ENCODE results near the gene SYNC.
"Not testable (repeated sequence)": the region's sequence is repeated elsewhere in the genome, so short reads cannot be mapped to it uniquely, and the experiment has no call there.

The SYNC gene

DNA sequence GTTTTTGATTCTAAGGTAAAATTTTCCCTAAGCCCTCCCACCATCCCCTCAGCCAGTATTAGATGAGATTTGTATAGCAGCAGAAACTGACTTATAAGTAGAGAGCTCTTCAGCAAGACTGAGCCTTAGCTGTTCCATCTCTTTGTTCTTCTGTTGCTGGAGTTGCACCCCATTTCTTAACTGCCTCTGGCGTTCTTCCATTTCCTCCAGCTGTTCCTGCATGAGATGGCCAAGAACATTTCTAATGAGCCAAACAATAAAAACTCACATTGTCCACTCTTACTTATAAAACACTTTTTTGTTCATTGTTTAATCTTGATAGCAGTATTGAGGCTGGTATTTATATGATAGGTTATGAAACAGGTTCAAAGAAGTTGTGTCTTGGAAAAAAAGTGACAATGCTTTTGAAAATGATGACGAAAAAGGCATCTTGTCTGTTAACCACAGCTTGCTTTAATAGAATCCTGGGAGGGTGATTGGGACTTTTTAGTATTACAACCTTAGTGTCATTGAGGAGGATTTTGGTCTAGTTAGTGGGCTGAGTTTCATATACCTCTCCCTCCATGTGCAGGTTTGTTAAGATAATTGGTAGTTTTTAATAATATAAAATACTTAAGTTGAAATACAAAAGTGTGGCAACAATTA is 18.3 kb downstream of the SYNC start:
- H3K4me3 Mint-ChIP-seq, result no peak overlapping the region
- peaks cover 80% of the 10 kb centered on the region for H3K36me3 Mint-ChIP-seq
- DNase-seq (ENCODE audit: low spot score in 2 of 2) (no peak), ATAC-seq (no peak)
- H3K4me1 Mint-ChIP-seq, result peaks cover 6% of the 10 kb centered on the region
- peak overlapping the region; percentile 73 for H3K27ac Mint-ChIP-seq
- no peaks in the 10 kb centered on the region for H3K9me3 Mint-ChIP-seq

DNA sequence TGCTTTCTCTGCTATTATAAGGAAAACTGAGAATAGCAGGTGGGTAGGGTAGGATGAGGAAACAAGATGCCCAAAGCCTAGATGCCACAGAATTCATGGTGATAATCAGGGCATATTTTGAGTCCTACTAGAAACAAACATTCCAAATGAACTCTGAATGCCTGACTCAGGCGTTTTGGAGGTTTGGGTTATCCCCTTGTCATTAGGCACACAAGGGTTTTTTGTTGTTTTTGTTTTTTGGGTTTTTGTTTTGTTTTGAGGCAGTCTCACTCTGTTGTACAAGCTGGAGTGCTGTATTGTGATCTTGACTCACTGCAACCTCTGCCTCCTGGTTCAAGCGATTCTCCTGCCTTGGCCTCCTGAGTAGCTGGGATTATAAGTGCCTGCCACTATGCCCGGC is 19.2 kb downstream of the SYNC start:
- Mint-ChIP-seq H3K4me3 (no peak overlapping the region), H3K36me3 (peaks cover 89% of the 10 kb centered on the region), H3K9me3 (no peaks in the 10 kb centered on the region), H3K4me1 (peaks cover 6% of the 10 kb centered on the region), H3K27ac (peak overlapping the region; percentile 73)
- DNase-seq (ENCODE audit: low spot score in 2 of 2), result no peak
- ATAC-seq, result no peak

DNA sequence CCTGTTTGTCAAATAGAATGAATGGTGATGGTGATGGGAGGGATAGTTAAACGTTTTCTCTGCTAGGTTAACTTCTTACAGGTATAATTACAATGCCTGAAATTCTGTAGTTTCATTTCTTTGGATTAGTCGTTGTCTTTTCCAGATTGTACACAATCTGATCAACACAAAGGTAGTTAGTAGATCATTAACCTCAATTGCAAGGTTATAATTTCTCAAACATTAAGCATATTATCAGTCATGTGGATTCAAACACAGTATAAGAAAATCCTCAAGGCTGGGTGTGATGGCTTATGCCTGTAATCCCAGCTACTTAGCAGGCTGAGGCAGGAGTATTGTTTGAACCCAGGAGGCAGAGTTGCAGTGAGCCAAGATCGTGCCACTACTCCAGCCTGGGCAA is 20.6 kb downstream of the SYNC start:
- DNase-seq (ENCODE audit: low spot score in 2 of 2) (no peak), ATAC-seq (no peak)
- peaks cover 6% of the 10 kb centered on the region for H3K4me1 Mint-ChIP-seq
- H3K27ac Mint-ChIP-seq, result no peak overlapping the region
- no peaks in the 10 kb centered on the region for H3K9me3 Mint-ChIP-seq
- no peak overlapping the region for H3K4me3 Mint-ChIP-seq
- peaks cover 100% of the 10 kb centered on the region for H3K36me3 Mint-ChIP-seq

DNA sequence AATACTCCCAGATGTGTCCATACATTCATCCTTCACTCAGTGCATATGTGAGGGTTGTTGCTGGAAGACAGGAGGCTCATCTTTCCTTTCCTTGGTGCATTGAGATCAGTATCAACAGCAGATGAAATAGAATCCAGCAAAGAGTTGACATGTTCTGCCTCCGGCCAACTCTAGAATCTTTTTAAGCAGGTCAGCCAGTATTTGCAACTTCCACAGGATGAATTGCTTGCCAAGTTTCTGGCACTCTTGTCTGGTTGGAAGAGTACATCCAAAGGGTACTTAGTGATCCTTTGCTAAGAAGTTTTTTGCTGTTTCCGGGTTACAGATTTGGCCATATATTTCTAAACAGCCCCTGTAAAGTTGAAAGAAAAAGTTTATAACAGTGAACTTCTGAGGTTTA is 21.1 kb downstream of the SYNC start:
- Mint-ChIP-seq H3K36me3 (peaks cover 100% of the 10 kb centered on the region), H3K4me3 (no peak overlapping the region), H3K4me1 (peaks cover 6% of the 10 kb centered on the region), H3K27ac (no peak overlapping the region), H3K9me3 (no peaks in the 10 kb centered on the region)
- DNase-seq (ENCODE audit: low spot score in 2 of 2), result no peak
- no peak for ATAC-seq

DNA sequence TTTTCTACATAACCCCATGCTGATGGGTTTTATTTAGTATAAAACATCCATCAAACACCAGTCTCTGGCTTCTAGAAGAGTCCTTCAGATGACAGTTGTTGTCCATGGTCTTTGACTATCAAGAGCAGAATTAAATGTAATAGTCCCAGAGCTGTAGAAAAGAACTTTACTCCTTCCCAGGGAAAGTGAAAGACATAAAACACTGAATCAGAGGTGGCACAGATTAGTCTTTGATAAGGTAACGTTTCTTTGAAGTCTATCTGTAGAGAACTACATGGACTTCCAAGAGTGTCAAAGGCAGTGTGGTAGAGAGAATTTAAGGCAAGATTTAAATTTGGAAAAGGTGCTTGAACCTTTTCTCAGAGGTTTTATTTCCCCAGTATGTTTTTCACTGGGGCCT is 21.9 kb downstream of the SYNC start:
- peaks cover 6% of the 10 kb centered on the region for H3K4me1 Mint-ChIP-seq
- no peak overlapping the region for H3K4me3 Mint-ChIP-seq
- DNase-seq (ENCODE audit: low spot score in 2 of 2) (no peak), ATAC-seq (no peak)
- no peaks in the 10 kb centered on the region for H3K9me3 Mint-ChIP-seq
- peaks cover 100% of the 10 kb centered on the region for H3K36me3 Mint-ChIP-seq
- H3K27ac Mint-ChIP-seq, result no peak overlapping the region

DNA sequence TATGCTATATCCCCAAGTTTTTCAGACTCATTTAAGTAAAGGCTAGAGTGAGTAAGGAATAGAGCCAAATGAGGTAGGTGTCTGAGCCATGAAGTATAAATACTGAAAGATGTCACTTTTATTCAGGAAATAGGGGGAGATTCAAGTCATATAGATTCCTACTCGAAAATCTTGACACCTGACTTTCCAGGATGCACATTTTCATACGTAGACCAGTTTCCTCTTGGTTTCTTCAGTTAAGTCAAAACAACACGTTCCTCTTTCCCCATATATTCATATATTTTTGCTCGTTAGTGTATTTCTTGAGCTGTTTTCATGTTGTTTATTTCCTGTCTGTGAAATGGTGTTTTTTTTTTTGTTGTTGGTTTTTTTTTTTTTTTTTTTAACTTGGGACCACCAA is 22.6 kb downstream of the SYNC start:
- not testable (repeated sequence) for H3K27ac Mint-ChIP-seq; H3K4me1 Mint-ChIP-seq; ATAC-seq; H3K9me3 Mint-ChIP-seq; DNase-seq (ENCODE audit: low spot score in 2 of 2); H3K4me3 Mint-ChIP-seq
- H3K36me3 Mint-ChIP-seq, result peaks cover 100% of the 10 kb centered on the region

DNA sequence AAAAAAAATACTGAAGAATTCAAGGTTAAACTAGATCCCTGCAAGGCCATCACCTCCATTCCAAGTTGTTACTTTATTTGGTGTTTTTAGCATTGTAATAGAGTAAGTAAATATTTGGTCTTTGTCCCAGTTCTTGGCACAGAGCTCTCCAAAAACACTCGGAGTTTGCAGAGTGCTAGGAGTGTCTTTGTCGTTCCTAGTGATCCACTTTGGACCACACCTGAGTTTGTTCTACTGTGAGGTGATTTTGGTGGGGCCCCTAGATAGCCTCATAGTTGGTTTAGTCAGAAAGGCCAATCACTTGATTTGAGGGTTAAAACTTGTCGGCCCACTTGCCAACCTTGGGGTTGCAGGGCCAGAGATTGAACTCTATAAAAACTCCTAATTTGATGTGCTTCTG is 25.6 kb downstream of the SYNC start:
- H3K36me3 Mint-ChIP-seq, result peaks cover 100% of the 10 kb centered on the region

DNA sequence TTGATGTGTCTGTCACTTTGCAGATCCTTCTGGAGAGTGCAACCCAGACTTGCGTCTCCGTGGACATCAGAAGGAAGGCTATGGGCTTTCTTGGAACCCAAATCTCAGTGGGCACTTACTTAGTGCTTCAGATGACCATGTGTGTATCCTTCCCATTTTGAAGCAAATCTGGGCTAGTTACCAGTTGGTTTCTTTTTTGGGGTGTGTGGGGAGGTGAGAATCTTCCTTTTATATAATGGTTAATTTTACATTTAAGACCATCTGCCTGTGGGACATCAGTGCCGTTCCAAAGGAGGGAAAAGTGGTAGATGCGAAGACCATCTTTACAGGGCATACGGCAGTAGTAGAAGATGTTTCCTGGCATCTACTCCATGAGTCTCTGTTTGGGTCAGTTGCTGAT is 33.9 kb downstream of the SYNC start:
- H3K36me3 Mint-ChIP-seq, result peaks cover 100% of the 10 kb centered on the region
- not testable (repeated sequence) for DNase-seq (ENCODE audit: low spot score in 2 of 2); H3K27ac Mint-ChIP-seq

More for the DNA sequence above, 25.6 kb downstream of the SYNC start:
- ATAC-seq, result no peak
- no peak overlapping the region for H3K27ac Mint-ChIP-seq
- no peaks in the 10 kb centered on the region for H3K4me1 Mint-ChIP-seq
- H3K9me3 Mint-ChIP-seq, result no peaks in the 10 kb centered on the region
- DNase-seq (ENCODE audit: low spot score in 2 of 2), result no peak
- no peak overlapping the region for H3K4me3 Mint-ChIP-seq

DNA sequence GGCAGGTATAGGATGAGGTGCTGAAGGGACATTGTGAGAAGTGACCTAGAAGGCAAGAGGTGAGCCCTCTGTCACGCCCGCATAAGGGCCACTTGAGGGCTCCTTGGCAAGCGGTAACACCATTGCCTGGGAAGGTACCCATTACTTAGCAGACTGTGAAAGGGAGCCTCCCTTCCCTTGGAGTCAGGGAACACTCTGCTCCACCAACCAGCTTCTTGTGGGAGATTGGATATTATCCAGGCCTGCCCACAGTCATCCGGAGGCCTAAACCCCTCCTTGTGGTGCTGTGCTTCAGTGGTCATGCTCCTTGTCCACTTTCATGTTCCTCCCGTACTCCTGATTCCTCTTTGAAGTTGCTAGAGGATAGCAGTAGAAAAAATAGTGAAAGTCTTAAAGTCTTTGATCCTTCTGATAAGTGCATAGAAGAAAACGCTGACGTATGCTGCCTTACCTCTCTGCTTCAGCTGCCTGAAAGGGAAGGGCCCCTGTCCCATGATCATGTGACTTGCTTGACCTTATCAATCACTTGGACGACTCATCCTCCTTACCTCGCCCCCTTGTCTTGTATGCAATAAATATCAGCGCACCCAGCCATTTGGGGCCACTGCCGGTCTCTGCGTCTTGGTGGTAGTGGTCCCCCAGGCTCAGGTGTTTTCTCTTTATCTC is 35.5 kb downstream of the SYNC start:
- DNase-seq (ENCODE audit: low spot score in 2 of 2) (no peak), ATAC-seq (no peak)
- H3K4me3 Mint-ChIP-seq, result no peak overlapping the region
- H3K36me3 Mint-ChIP-seq, result peaks cover 100% of the 10 kb centered on the region
- no peaks in the 10 kb centered on the region for H3K9me3 Mint-ChIP-seq
- peak overlapping the region; percentile 9 for H3K27ac Mint-ChIP-seq
- H3K4me1 Mint-ChIP-seq, result peaks cover 12% of the 10 kb centered on the region

More for the DNA sequence above, 33.9 kb downstream of the SYNC start:
- H3K9me3 Mint-ChIP-seq, H3K4me3 Mint-ChIP-seq, ATAC-seq: not testable (repeated sequence)
- peaks cover 12% of the 10 kb centered on the region for H3K4me1 Mint-ChIP-seq

DNA sequence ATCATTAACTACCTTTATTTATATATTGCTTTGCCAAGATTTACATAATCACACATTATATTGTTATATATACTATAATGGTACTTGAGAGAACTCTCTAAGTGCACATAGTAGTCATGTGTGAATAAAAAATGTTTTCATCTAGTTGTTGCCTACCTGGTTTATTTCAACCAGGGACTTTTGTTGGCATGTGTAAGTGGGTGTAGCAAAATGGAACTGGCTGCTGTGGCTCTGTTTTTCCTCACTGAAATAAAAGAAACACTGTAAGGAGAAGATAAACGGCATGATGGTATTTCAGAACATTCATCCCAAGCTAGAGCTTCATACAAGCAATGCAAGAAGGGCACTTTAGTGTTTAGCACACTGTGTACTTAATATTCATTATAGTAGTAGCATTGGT is 36.7 kb downstream of the SYNC start:
- H3K9me3 Mint-ChIP-seq, result no peaks in the 10 kb centered on the region
- peaks cover 100% of the 10 kb centered on the region for H3K36me3 Mint-ChIP-seq
- no peak overlapping the region for H3K4me3 Mint-ChIP-seq
- no peak for ATAC-seq
- DNase-seq (ENCODE audit: low spot score in 2 of 2), result no peak
- no peak overlapping the region for H3K27ac Mint-ChIP-seq
- H3K4me1 Mint-ChIP-seq, result peaks cover 13% of the 10 kb centered on the region

DNA sequence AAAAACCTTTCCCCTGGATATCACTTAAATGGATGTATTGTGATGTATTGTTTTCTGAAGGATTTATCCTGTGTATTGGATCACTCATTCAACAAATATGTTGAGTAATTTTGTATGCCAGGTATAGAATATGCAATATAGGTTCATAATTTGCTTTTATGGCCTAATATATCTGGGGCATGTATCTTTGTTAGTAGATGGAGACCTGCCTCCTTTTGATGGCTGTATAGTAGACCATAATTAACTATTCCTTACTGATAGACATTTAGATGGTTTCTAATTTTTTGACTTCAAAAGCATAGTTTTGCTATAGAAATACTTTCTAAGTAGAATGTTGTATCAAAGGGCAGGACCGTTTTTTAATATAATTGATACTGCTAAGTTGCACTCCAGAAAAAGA is 43.0 kb downstream of the SYNC start:
- Mint-ChIP-seq H3K27ac (no peak overlapping the region), H3K36me3 (peaks cover 100% of the 10 kb centered on the region), H3K4me3 (no peak overlapping the region), H3K4me1 (peaks cover 39% of the 10 kb centered on the region), H3K9me3 (no peaks in the 10 kb centered on the region)
- DNase-seq (ENCODE audit: low spot score in 2 of 2) (no peak), ATAC-seq (no peak)

DNA sequence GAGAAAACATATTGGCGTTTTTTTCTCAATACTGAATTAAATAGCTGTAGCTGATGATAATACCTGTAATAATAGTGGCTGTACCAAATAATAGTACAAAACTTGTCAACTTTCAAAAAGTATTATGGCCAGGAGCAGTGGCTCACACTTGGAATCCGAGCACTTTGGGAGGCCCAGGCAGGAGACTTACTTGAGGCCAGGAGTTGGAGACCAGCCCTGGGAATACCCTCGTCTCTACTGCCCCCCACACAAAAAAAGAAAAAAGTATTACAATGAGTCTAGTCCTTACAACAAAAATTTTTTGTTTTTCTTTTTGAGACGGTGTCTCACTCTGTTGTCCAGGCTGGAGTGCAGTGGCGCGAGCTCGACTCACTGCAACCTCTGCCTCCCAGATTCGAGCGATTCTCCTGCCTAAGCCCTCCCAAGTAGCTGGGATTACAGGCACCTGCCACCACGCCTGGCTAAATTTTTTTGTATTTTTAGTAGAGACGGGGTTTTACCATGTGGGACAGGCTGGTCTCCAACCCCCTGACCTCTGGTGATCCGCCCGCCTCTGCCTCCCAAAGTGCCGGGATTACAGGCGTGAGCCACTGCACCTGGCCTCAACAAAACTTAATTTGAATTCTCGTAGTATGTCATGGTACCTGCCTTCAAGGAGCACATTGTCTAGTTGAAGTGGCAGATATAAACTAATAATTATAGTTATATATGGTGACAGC is 50.2 kb downstream of the SYNC start:
- no peak for DNase-seq (ENCODE audit: low spot score in 2 of 2)
- Mint-ChIP-seq H3K4me1 (peaks cover 54% of the 10 kb centered on the region), H3K36me3 (peaks cover 92% of the 10 kb centered on the region), H3K4me3 (peak overlapping the region; percentile 80), H3K9me3 (no peaks in the 10 kb centered on the region), H3K27ac (peak overlapping the region; percentile 98)
- no peak for ATAC-seq

DNA sequence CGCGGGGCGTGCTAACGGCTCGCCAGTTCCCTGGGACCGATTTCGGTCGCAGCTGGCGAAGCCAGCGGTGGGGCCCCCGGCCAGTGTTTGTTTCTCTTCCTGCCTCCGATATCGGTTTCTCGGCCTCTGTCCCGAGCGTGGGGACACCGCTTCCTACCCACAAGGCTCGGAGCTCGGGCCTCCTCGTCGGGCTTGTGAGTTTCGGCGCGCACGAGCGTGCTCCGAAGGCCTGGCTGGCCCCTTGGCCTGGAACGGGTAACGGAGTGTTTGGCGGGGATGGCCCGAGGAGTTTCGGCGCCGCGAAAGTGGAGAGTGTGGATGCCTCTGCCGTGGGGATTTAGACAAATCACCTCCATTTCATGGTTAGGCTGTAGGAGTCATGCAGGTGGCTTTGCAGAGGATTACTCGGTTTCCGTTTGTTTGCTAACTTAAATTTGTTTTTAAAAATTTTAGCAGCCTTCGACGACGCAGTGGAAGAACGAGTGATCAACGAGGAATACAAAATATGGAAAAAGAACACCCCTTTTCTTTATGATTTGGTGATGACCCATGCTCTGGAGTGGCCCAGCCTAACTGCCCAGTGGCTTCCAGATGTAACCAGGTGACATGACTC is 51.0 kb downstream of the SYNC start:
- Mint-ChIP-seq H3K4me3 (peak overlapping the region; percentile 80), H3K36me3 (peaks cover 92% of the 10 kb centered on the region), H3K4me1 (peaks cover 52% of the 10 kb centered on the region), H3K27ac (peak overlapping the region; percentile 98), H3K9me3 (no peaks in the 10 kb centered on the region)
- DNase-seq (ENCODE audit: low spot score in 2 of 2) (no peak), ATAC-seq (peak; percentile 9)

DNA sequence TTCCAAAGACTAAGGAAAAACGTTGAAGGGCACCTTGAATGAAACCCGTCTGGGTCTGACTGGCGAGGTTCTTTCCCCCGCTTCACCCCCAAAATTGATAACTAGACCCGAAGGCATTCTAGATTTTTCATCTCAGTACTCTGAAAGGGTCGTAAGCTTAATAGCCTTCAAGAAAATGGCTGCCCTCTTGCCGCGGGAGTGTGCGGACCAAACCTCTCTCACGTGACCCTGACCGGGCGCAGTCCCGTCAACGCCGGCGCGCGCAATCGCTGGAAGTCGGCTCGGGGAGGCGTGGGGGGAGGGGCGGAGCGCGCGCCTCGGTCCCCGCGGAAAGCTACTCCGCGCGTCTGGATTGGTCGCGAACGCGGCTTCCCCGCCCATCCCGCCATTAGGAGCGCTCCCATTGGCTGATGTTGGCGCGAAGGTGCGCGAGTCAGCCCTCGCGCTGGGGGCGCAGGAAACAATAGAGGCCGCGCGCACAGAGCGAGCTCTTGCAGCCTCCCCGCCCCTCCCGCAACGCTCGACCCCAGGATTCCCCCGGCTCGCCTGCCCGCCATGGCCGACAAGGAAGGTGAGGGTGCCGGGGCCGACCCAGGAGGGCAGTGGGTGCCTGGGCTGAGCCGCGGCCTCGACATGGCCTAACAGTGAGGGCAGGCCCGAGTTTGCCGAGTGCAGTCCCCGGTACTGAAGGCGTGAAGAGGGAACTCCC is 51.7 kb downstream of the SYNC start, which contains the start of gene RBBP4:
TSS of gene RBBP4 (plus strand) at position 457 of the 709 bp plus-strand sequence. CDS start at position 556, 99 bp downstream.
- Mint-ChIP-seq H3K9me3 (no peaks in the 10 kb centered on the region), H3K36me3 (peaks cover 92% of the 10 kb centered on the region), H3K4me3 (peak within 1 kb of the TSS; percentile 80), H3K27ac (peak within 1 kb of the TSS; percentile 98), H3K4me1 (peaks cover 52% of the 10 kb centered on the region)
- peak; percentile 99 for DNase-seq (ENCODE audit: low spot score in 2 of 2)
- ATAC-seq, result peak; percentile 94

DNA sequence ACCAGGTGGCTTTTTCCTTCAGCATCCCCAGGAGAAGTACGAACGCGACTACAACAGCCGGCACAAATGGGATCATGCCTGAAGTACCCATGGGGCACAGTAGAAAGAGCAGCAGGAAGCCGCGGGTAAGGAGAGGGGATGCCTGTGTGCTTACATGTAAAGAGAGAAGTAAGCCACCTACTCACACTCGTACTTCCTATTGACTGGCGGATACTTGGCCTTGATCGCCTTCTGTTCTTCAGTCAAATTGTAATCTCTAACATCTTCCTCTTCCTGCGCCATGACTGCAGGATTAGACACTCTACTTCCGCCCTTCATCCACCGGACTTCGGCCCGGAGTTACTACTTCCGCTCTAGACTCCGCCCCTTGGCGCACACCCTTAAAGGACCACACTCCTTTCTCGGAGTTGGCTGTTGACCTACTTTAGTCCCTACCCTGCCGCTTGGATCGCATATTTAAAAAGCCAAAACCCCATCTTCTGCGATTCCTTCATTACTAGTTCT is 52.3 kb downstream of the SYNC start, which contains the start of gene ZBTB8OS:
TSS of gene ZBTB8OS (minus strand) at position 303 of the 504 bp plus-strand sequence. CDS start at position 282, 21 bp downstream.
- DNase-seq (ENCODE audit: low spot score in 2 of 2), result peak; percentile 68 to 90
- H3K36me3 Mint-ChIP-seq, result peaks cover 92% of the 10 kb centered on the region
- H3K27ac Mint-ChIP-seq, result peak within 1 kb of the TSS; percentile 98
- no peaks in the 10 kb centered on the region for H3K9me3 Mint-ChIP-seq
- H3K4me1 Mint-ChIP-seq, result peaks cover 45% of the 10 kb centered on the region
- ATAC-seq, result peak; percentile 85
- H3K4me3 Mint-ChIP-seq, result peak within 1 kb of the TSS; percentile 80

Measured in stimulated activated effector memory CD8-positive, alpha-beta T cell treated with anti-CD3 and anti-CD28 coated beads, Interleukin-12 subunit alpha, Interleukin-12 subunit beta, amount 100 ng/mL, for 72 hours (primary cell).